ENCODE data around the gene PIK3C2G.
A peak's percentile ranks its signal among the peaks of the same experiment; 100 is the strongest.
"Not testable (repeated sequence)": the region's sequence is repeated elsewhere in the genome, so short reads cannot be mapped to it uniquely, and the experiment has no call there.

PIK3C2G gene

GRCh38 chr12:18261273-18261672 is at the start of gene PIK3C2G:
Gene PIK3C2G, plus strand, starts transcription at chr12:18261518. Its CDS starts 20,564 bp downstream, at chr12:18282082.
- DNase-seq = peak; percentile 1

DNA sequence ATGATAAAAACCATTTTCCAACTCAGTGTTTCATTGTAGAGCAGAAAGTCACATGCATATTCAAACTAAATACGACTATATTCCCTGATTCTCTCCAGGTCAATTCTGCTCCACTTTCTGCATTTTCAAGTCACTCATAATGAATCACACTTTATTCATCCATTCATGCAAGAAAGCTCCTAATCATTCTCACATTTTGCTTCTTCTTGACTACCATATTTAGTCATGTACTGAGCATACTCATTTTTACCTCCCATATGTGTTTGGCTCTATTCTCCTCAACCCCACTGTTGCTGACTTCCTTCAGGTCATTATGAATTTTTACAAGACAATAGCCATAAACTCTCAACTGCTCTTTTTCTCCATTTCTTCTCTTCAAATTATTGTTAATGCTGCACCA is 43.4 kb upstream of the PIK3C2G start:
- no peak for DNase-seq

- peak; percentile 23 for DNase-seq
These were observed 39.6 kb upstream of the PIK3C2G start for GRCh38 chr12:18221726-18222125.

DNA sequence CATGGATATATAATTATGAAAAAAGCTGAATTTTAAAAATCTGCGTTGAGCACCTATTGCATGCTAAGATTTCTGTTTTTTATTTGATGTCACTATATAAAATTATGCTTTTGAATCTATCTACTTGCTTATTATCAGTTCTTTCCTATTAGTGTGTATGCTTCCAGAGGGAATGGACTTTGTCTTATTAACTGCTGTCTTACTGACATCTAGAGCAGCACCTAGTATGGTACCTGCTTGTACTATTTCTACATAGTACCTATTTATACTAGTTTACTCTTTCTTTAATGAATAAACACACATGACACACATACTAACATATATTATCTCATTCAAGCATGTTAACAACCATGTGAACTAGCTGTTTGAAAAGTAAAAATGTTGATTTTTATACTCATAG is 38.6 kb upstream of the PIK3C2G start:
- DNase-seq = peak; percentile 2

DNA sequence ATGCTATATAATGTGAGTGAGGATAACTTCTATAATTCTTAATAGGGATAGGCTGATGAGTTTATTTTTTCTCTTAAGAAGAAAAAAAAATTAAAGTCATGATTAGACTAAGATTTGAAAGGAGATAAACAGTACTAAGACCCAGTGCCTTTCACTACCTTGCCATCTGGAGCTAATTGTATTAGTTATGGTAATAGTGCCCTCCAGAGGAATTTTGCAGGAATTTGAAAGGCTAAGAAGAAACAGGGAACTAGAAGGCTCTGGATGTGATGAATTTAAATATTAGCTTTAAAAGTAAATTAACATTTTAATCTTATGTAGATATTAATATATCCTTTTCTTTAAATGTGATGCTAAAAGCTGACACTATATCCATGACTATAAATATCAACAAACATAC is 36.6 kb upstream of the PIK3C2G start:
- DNase-seq = peak; percentile 72

GRCh38 chr12:18239526-18239925 is 21.8 kb upstream of the PIK3C2G start:
- no peak for DNase-seq

DNA sequence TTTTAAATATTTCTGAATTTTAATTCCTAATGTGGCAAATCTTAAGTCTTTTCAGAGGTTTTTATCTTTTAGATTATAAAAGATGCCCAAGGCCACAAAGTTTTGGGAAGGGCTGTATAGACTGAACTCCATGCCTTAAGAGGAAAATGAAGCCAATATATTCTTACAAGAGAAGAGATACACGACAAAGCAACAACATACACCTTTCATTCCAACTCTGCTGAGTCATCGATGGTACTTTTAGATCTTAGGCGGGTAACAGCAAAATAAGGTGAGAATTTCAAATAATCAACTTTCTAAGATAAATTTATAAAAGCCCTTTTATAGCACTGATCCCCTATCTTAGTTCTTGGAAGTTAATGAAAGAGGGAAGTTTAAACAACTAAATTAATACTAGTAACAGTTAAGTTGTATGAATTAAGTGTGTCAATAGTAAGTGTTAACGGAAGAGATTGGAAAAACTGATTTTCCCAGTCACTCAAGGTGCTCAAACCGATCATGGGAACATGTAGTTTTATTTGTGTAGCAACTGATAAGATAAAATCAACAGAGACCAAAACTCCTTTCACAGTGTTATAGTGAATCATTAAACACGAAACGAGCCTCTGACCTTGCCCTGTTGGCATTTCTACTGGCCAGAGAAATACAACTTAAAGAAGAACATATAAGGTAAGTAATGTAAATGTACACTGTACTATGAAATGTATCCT is 18.8 kb upstream of the PIK3C2G start:
- DNase-seq = no peak

GRCh38 chr12:18243238-18243637 is 18.1 kb upstream of the PIK3C2G start:
- no peak for DNase-seq

GRCh38 chr12:18246066-18246465 is 15.3 kb upstream of the PIK3C2G start:
- DNase-seq = no peak

- DNase-seq = peak; percentile 70
These were observed 10.9 kb upstream of the PIK3C2G start for GRCh38 chr12:18250313-18250916.

GRCh38 chr12:18254081-18254480 is 7.2 kb upstream of the PIK3C2G start:
- no peak for DNase-seq

DNA sequence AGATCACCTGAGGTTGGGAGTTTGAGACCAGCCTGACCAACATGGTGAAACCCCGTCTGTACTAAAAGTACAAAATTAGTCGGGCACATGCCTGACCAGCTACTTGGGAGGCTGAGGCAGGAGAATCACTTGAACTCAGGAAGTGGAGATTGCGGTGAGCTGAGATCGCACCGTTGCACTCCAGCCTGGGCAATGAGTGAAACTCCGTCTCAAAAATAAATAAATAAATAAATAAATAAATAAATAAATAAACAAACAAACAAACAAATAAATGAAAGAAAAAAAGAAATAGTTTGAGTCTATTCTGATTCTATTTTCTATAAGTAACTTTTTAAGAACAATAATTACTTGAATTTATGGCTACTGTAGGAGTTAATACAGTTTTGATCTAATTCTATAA is 6.3 kb upstream of the PIK3C2G start:
- not testable (repeated sequence) for DNase-seq

GRCh38 chr12:18257251-18257650 is 4.1 kb upstream of the PIK3C2G start:
- no peak for DNase-seq

- no peak for DNase-seq
These were observed 2.4 kb upstream of the PIK3C2G start for GRCh38 chr12:18258929-18259328.

DNA sequence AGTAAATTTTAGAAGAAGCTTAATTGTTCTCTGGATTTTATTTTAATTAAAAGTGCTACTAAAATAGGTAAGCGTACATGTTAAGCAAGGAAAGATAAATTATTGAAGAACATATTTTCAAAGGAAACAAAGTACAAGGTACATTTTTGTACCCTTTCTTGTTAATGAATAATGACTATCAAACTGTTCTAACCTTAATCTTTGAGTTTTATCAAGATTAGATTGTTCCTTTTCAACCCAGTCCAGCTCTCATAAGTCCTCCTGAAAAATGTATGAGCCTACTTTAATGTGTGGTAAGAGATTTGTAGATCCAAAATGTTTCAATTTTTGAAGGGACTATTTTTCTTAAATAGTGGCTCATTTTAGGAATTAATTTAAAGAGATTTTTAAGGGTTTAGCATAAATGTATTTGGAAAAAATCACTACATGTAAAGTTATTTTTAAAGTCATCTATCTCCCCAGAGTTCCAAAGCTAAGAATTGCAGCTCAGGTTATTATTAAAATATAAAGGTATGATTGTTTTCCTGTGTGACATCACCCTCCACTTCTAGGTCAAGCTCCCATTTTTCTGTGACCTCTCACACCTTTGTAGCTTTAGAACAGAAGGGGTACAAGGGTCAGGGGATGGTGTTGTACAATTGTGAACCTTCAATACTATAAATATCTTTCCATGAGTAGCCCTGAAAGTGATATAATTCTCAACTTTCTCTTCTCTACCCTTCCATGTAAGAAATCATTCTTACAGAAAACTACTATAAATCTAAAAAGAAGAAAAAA is 1.2 kb upstream of the PIK3C2G start:
- DNase-seq = no peak

DNA sequence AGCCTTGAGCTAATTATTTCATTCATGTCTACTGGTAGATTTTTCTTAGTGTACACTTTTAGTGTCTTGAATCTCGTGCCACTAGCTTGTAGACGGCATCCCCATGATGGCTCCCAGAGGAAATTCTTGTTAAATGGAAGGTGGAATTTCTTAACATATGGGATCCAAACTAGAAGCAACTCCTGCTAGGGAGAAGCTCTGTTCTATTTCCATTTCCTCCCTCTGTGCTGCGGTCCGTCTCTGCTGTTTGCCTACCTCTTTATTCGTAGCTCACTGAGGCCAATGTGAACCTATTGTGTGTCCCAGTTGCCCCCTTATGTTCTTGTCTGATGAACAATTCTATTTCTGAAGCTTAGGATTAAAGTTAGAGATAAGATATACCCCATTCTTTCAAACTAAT is 588 bp downstream of the PIK3C2G start:
- DNase-seq = no peak

- DNase-seq = no peak
These were observed 1.2 kb downstream of the PIK3C2G start for GRCh38 chr12:18262514-18262913.

- no peak for DNase-seq
These were observed 3.3 kb downstream of the PIK3C2G start for GRCh38 chr12:18264581-18265075.

DNA sequence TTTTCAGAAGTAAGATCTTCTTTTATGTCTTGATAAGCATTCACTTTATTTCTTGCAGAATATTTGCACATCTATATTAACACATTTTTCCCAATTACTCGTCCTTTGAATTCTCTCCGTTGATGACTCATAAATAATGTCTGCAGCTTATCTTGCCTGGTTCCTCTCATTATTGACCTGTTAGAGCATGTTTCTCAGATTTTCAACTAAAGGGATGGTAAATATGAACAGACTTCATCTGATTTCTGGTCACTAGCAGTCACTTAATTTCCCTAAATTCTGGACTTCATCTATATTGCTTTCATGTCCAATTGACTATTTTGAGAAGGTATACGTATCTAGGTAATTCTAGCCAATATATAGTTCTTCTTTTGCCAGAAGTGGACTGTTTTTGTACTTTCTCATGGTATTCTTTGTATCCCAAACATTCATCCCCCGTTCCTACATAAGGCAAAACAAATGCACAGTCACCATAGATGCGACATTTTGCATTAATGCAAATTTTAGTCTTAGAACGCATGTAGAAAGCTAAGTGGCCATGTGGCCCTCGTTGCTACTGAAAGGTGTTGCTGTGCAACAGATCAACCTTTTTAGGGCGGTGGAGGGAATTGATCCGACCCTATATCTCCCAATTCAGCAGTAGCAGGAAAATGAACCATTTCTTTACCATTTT is 6.2 kb downstream of the PIK3C2G start:
- no peak for DNase-seq

DNA sequence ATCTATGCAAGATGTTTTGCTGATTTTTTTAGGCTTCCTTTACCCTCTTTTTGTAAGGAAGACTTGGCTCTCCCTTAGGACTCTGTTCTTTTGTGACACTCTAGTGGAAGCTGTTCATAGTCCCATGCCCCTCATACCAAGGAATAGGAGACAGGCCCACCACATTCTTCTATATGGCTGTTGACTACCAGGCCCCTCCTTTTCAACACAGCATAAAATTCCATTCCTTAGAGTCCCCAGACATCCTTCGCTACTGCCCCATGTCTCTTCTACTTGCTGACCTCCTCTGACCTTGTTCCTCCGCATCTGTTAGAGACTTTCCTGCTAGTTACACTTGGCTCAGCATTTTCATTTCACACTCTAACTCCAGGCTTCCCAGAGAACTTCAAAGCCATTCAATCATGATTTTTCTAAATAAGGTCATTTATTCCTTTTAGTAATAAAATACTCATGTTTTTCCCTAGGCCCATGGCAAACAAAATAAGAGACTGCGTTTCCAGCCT is 9.7 kb downstream of the PIK3C2G start:
- no peak for DNase-seq

DNA sequence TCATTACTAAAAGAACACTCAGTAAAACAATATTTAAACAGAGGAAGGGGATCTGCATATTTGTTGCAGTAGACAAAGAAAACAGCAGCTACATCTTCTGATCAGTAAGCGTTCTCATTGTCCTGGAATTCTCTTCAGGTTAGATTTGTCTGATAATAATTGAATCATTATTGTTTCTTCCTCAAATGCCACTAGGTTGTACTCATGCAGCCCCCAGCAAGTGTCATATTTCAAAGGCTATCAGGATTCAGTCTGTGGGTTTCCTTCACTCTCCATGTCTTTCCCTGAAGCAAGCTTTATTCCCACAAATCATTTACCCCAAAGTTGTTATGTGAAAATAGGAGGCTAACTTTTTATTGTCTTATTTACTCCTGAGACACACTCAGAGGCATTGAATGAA is 14.7 kb downstream of the PIK3C2G start:
- DNase-seq = no peak

DNA sequence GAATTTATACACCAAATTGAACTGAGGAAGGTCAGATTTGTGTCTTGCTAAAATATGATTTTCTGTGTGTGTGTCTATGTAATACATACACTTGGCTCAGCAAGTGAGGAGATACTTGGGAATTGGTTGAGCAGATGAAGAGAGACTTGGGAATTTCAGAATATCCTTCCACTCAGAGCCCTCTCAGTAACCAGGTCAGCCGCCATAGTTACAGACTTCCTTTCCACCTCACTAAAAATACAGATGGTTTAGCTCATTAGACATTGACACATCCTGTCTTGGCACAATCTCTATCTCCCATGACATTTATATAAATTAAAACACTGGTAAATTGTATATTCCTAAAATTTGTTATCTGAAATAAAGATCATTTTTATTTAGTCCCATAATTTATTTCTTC is 15.9 kb downstream of the PIK3C2G start:
- DNase-seq = no peak

- no peak for DNase-seq
These were observed 19.4 kb downstream of the PIK3C2G start for GRCh38 chr12:18280728-18281127.

Data from NCI-H69 (cell line).